IMR-90 (cell line): ENCODE data around the gene CNFN. TPM values are rescaled to one million over a fixed set of nuclear protein-coding genes. Genes with fewer than 3 reads are reported as not detected.
A peak's percentile ranks its signal among the peaks of the same experiment; 100 is the strongest.

Experiments
- ATAC-seq: fragments of 200-7000 bp; cut with Tn5 transposase; 2 replicates; pipeline ENCODE4 v1.9.1; 2020; ENCODE audit warnings: low read depth, mild to moderate bottlenecking, moderate library complexity
- BruUV-seq: library from RNA; stranded (reverse); fragments of 400-500 nt; replicated peaks from 2 replicates; lab custom pipeline; 2021; lab: Mats Ljungman, UMichigan
- CTCF ChIA-PET: fragments of 300-600 bp; formaldehyde crosslinking; extraction: SDS; loops from one replicate; lab custom pipeline; 2021; ENCODE audit warnings: antibody characterized with exemption; lab: Yijun Ruan, JAX
- POLR2A ChIA-PET: fragments of 300-600 bp; sonication (Branson Sonifier 250); formaldehyde crosslinking; loops from one replicate; lab custom pipeline; 2022; ENCODE audit warnings: antibody characterized with exemption; ENCODE audit not compliant: unreplicated experiment; lab: Charles Lee
- DNase-seq: peaks from one replicate; pipeline ENCODE4 v3.0.0; 2013
- H2AFZ ChIP-seq: replicated peaks from 2 replicates; pipeline ENCODE3; 2013; ENCODE audit warnings: low read length, mild to moderate bottlenecking; ENCODE audit not compliant: poor library complexity
- H2AK5ac ChIP-seq: 2 replicates; pipeline ENCODE4 v1.6.1; 2013; ENCODE audit warnings: low read depth, low read length, inconsistent platforms
- H2AK9ac ChIP-seq: replicated peaks from 2 replicates; pipeline ENCODE3; 2013; ENCODE audit warnings: mild to moderate bottlenecking, low read depth, low read length, moderate library complexity; ENCODE audit not compliant: poor library complexity
- H2BK120ac ChIP-seq: 2 replicates; pipeline ENCODE4 v1.6.1; 2013; ENCODE audit warnings: low read depth, low read length, inconsistent platforms
- H2BK15ac ChIP-seq: 3 replicates; pipeline ENCODE4 v1.6.1; 2013; ENCODE audit warnings: low read depth, low read length, inconsistent platforms
- H2BK20ac ChIP-seq: 2 replicates; pipeline ENCODE4 v1.6.1; 2013; ENCODE audit warnings: low read depth, mild to moderate bottlenecking, inconsistent platforms, low read length, moderate library complexity
- H2BK5ac ChIP-seq: 2 replicates; pipeline ENCODE4 v1.6.1; 2013; ENCODE audit warnings: mild to moderate bottlenecking, low read depth, low read length, inconsistent platforms; ENCODE audit not compliant: poor library complexity, severe bottlenecking
- H3K14ac ChIP-seq: replicated peaks from 2 replicates; pipeline ENCODE4 v1.6.1; 2013; ENCODE audit warnings: low read depth, low read length, inconsistent platforms
- H3K18ac ChIP-seq: 2 replicates; pipeline ENCODE4 v1.6.1; 2013; ENCODE audit warnings: low read depth, low read length, control low read depth
- H3K23ac ChIP-seq: 2 replicates; pipeline ENCODE4 v1.6.1; 2013; ENCODE audit warnings: low read depth, low read length, inconsistent platforms
- H3K27ac ChIP-seq: 2 replicates; pipeline ENCODE4 v1.5.1; 2013; ENCODE audit warnings: mild to moderate bottlenecking, control low read depth, low read length; ENCODE audit not compliant: insufficient read depth
- H3K27me3 ChIP-seq: 2 replicates; pipeline ENCODE4 v1.6.1; 2013; ENCODE audit warnings: low read length; ENCODE audit not compliant: control insufficient read depth, insufficient read depth
- H3K36me3 ChIP-seq: 2 replicates; pipeline ENCODE4 v1.6.1; 2013; ENCODE audit warnings: low read length, mixed read lengths; ENCODE audit not compliant: control insufficient read depth, insufficient read depth
- H3K4ac ChIP-seq: 2 replicates; pipeline ENCODE4 v1.6.1; 2013; ENCODE audit warnings: low read depth, low read length, inconsistent platforms
- H3K4me1 ChIP-seq: 2 replicates; pipeline ENCODE4 v1.6.1; 2013; ENCODE audit warnings: low read length, mixed read lengths; ENCODE audit not compliant: control insufficient read depth, insufficient read depth
- H3K4me2 ChIP-seq: 2 replicates; pipeline ENCODE4 v1.6.1; 2013; ENCODE audit warnings: low read depth, mild to moderate bottlenecking, control low read depth, low read length, moderate library complexity
- H3K4me3 ChIP-seq: 2 replicates; pipeline ENCODE4 v1.5.1; 2013; ENCODE audit warnings: low read depth, mild to moderate bottlenecking, control low read depth, low read length, moderate library complexity; ENCODE audit not compliant: insufficient read depth
- H3K56ac ChIP-seq: 2 replicates; pipeline ENCODE4 v1.6.1; 2013; ENCODE audit warnings: low read length, inconsistent platforms; ENCODE audit not compliant: insufficient read depth; ENCODE audit errors: extremely low read depth
- H3K79me1 ChIP-seq, 2 experiments: 2 replicates each; pipeline ENCODE4 v1.6.1; 2013; ENCODE audit warnings: low read length in 2 of 2, inconsistent platforms in 1 of 2, low read depth in 1 of 2
- H3K9ac ChIP-seq: 2 replicates; pipeline ENCODE4 v1.6.1; 2013; ENCODE audit warnings: low read depth, low read length, control low read depth
- H3K9me1 ChIP-seq: 2 replicates; pipeline ENCODE4 v1.6.1; 2013; ENCODE audit warnings: low read length, inconsistent platforms; ENCODE audit not compliant: insufficient read depth
- H3K9me3 ChIP-seq: 2 replicates; pipeline ENCODE4 v1.6.1; 2013; ENCODE audit warnings: low read length; ENCODE audit not compliant: control insufficient read depth, insufficient read depth
- H4K20me1 ChIP-seq: 2 replicates; pipeline ENCODE4 v1.6.1; 2013; ENCODE audit warnings: low read length, inconsistent platforms; ENCODE audit not compliant: insufficient read depth
- H4K5ac ChIP-seq: 2 replicates; pipeline ENCODE4 v1.6.1; 2013; ENCODE audit warnings: mild to moderate bottlenecking, low read depth, low read length, control low read depth
- H4K8ac ChIP-seq, 2 experiments: 2 replicates each; pipeline ENCODE4 v1.6.1; 2013; ENCODE audit warnings: low read depth in 2 of 2, low read length in 2 of 2, control low read depth in 1 of 2, inconsistent platforms in 1 of 2
- H4K91ac ChIP-seq: 2 replicates; pipeline ENCODE4 v1.6.1; 2013; ENCODE audit warnings: low read depth, low read length, inconsistent platforms; ENCODE audit not compliant: insufficient read depth
- FOS ChIP-seq: fragments of 150-350 bp; IDR thresholded peaks from 2 replicates; pipeline ENCODE4 v1.6.1; 2016; ENCODE audit warnings: low read depth, low read length
- MXI1 ChIP-seq: IDR thresholded peaks from 2 replicates; pipeline ENCODE4 v1.6.1; 2012; ENCODE audit warnings: low read depth, mild to moderate bottlenecking, low read length, moderate library complexity, borderline replicate concordance
- RAD21 ChIP-seq: IDR thresholded peaks from 2 replicates; pipeline ENCODE4 v1.6.1; 2012; ENCODE audit warnings: low read length, improper control_type of control experiment
- RFX5 ChIP-seq: IDR thresholded peaks from 2 replicates; pipeline ENCODE4 v1.8.0; 2012; ENCODE audit warnings: low read depth, mild to moderate bottlenecking, low read length, moderate library complexity
- SMC3 ChIP-seq: fragments of 150-350 bp; IDR thresholded peaks from 2 replicates; pipeline ENCODE4 v1.6.1; 2016; ENCODE audit warnings: low read depth, mild to moderate bottlenecking, antibody characterized with exemption, low read length, moderate library complexity
- whole genome bisulfite sequencing, 2 experiments: methylation state at CpG; one replicate each; pipeline versions ENCODE4 v1.1.5 to v1.1.7; 2013; ENCODE audit warnings: missing lambda C conversion rate in 2 of 2; ENCODE audit not compliant: insufficient read length in 1 of 2; ENCODE audit errors: extremely low coverage in 2 of 2; 5-methylcytosine and 5-hydroxymethylcytosine counted together
- dilution Hi-C: fragments of 300-500 bp; cut with HindIII; formaldehyde crosslinking; loops from one replicate; pipeline ENCODE4 v1.14.3; 2018; ENCODE audit warnings: low sequenced_read_pairs; ENCODE audit not compliant: unreplicated experiment
- in situ Hi-C: fragments of 300-500 bp; cut with MboI; formaldehyde crosslinking; loops from 3 replicates; pipeline ENCODE4 v1.14.3; 2019; ENCODE audit warnings: low sequenced_read_pairs, inconsistent platforms, mixed read lengths
- intact Hi-C: fragments of 100-400 bp; cut with micrococcal nuclease; formaldehyde crosslinking; loops from 2 replicates; pipeline ENCODE4 v1.10.0; 2022
- polyA plus RNA-seq, 3 experiments: library from polyadenylated mRNA; depleted of rRNA; stranded (reverse); fragments of >200 nt; gene quantifications; 2 replicates each; pipeline ENCODE4 v1.2.3, GENCODE V29; 2012; ENCODE audit warnings: low replicate concordance in 1 of 3
- total RNA-seq: library from RNA; depleted of rRNA; stranded (reverse); fragments of >200 nt; gene quantifications from 2 replicates; pipeline ENCODE4 v1.2.3, GENCODE V29; 2012
- TF ChIP-seq, protein P1 (sequence below): fragments of 150-350 bp; IDR thresholded peaks from 2 replicates; pipeline ENCODE4 v1.6.1; 2016; ENCODE audit warnings: low read depth, mild to moderate bottlenecking, low read length, moderate library complexity, borderline replicate concordance
- TF ChIP-seq, protein P2 (sequence below): fragments of 150-350 bp; IDR thresholded peaks from 2 replicates; pipeline ENCODE4 v1.6.1; 2017; ENCODE audit warnings: mild to moderate bottlenecking, antibody characterized with exemption, low read length, low read depth

The CNFN gene
- total and polyA plus RNA-seq, 2 of the 4 experiments (the other 2 are of a cell fraction): 1.2 TPM; not detected in 1

DNA sequence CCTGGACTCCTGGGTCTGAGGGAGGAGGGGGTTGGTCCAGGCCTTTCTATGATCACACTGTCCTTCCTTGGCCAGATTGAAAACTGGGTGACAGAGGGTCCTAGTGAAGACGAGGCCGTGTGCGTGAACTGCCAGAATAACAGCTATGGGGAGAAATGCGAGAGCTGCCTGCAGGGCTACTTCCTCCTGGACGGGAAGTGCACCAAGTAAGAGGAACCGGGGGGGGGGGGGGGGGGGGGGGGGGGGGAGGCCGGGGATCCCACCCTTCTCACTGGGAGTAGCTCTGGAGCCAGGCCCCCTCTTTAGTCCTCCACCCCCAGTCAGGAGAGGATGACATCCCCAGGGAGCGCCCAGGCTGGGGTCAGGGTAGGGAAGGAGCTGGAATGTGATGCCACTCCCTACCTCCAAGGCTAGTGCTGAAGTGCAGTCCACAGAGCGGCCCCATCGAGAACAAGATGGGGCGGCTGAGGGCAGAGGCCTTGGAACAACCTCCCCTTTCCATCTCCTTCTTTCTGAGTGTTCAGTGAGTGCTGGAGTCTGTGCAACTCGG is 19.4 kb downstream of the CNFN start:
- Histone ChIP-seq H2BK120ac (no peak overlapping the region), H4K20me1 (peaks cover 3% of the 10 kb centered on the region; the same call in 1 of the 2 replicates), H2AFZ (no peak overlapping the region), H3K36me3 (peaks cover 21% of the 10 kb centered on the region; the same call in 1 of the 2 replicates), H3K56ac (no peak overlapping the region), H3K79me1 (no peaks in the 10 kb centered on the region), H3K9me1 (peaks cover 9% of the 10 kb centered on the region), H4K91ac (no peak overlapping the region), H2BK5ac (no peak overlapping the region), H4K8ac (no peak overlapping the region), H3K4me1 (peaks cover 2% of the 10 kb centered on the region; the same call in 1 of the 2 replicates), H3K27me3 (no peaks in the 10 kb centered on the region), H3K4me3 (no peak overlapping the region), H3K18ac (no peak overlapping the region), H3K14ac (no peak overlapping the region), H3K9ac (no peak overlapping the region), H2BK20ac (no peak overlapping the region), H2AK9ac (peak overlapping the region; percentile 91), H3K4ac (no peak overlapping the region), H3K9me3 (no peaks in the 10 kb centered on the region), H3K27ac (no peak overlapping the region), H4K5ac (no peak overlapping the region), H3K4me2 (no peak overlapping the region), H2BK15ac (no peak overlapping the region), H3K23ac (no peak overlapping the region), H2AK5ac (no peak overlapping the region)
- POLR2A ChIA-PET: no interaction called here
- no peak for ATAC-seq
- CTCF ChIA-PET: no interaction called here
- in situ Hi-C loops: no loop called here
- no peak for DNase-seq
- TF ChIP-seq, protein P1, sequence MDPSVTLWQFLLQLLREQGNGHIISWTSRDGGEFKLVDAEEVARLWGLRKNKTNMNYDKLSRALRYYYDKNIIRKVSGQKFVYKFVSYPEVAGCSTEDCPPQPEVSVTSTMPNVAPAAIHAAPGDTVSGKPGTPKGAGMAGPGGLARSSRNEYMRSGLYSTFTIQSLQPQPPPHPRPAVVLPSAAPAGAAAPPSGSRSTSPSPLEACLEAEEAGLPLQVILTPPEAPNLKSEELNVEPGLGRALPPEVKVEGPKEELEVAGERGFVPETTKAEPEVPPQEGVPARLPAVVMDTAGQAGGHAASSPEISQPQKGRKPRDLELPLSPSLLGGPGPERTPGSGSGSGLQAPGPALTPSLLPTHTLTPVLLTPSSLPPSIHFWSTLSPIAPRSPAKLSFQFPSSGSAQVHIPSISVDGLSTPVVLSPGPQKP: no peak
- TF ChIP-seq SMC3 (no peak), FOS (no peak), RFX5 (no peak), MXI1 (no peak), RAD21 (no peak)
- TF ChIP-seq, protein P2, sequence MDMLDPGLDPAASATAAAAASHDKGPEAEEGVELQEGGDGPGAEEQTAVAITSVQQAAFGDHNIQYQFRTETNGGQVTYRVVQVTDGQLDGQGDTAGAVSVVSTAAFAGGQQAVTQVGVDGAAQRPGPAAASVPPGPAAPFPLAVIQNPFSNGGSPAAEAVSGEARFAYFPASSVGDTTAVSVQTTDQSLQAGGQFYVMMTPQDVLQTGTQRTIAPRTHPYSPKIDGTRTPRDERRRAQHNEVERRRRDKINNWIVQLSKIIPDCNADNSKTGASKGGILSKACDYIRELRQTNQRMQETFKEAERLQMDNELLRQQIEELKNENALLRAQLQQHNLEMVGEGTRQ: no peak
- dilution Hi-C loops: no loop called here
- BruUV-seq: no TSS peak
- intact Hi-C loops: no loop called here
- no CpG with 5 or more reads among the region's 12 CpGs for WGBS, 2 experiments
